Smooth muscle cell of the brain vasculature (primary cell): Measurements from ENCODE around the gene AHI1.

Experiments used
- DNase-seq: peaks from one replicate; pipeline ENCODE4 v3.0.0-alpha.2; 2012; ENCODE audit warnings: low read depth, low spot score

AHI1 gene

GRCh38 chr6:135299256-135299655 lies 198.3 kb downstream of the AHI1 start:
- DNase-seq = peak; percentile 73

- DNase-seq = no peak
Measured at GRCh38 chr6:135298455-135298854, 199.1 kb downstream of the AHI1 start.

GRCh38 chr6:135296715-135297114 lies 200.8 kb downstream of the AHI1 start:
- DNase-seq = no peak

GRCh38 chr6:135295085-135295484 lies 202.5 kb downstream of the AHI1 start:
- DNase-seq = no peak

- no peak for DNase-seq
Measured at GRCh38 chr6:135291288-135292076, 206.1 kb downstream of the AHI1 start.

- no peak for DNase-seq
Measured at GRCh38 chr6:135289816-135290215, 207.7 kb downstream of the AHI1 start.

GRCh38 chr6:135286962-135287538 lies 210.5 kb downstream of the AHI1 start:
- DNase-seq = no peak

GRCh38 chr6:135285165-135285564 lies 212.4 kb downstream of the AHI1 start:
- no peak for DNase-seq

GRCh38 chr6:135283926-135284325 lies 213.6 kb downstream of the AHI1 start:
- no peak for DNase-seq

DNA sequence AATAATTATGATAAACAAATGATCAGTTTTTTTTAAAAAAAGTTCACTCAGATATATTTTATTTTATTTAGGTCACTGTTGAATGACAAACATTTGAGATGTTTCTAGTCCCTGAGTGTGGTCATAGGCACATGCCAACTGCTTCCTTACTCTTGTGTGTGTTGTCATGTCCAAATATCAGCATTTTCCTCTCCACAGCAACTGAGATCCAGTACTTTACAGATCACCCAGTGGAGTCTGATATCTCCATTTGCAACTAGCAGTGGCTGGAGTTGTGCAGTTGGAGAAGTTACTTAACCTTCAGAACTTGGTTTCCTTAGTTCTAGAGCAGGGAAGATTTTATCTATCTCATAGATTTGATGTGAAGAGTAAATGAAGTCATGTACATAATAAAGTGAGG lies 215.1 kb downstream of the AHI1 start:
- no peak for DNase-seq

- no peak for DNase-seq
Measured at GRCh38 chr6:135281964-135282363, 215.6 kb downstream of the AHI1 start.

DNA sequence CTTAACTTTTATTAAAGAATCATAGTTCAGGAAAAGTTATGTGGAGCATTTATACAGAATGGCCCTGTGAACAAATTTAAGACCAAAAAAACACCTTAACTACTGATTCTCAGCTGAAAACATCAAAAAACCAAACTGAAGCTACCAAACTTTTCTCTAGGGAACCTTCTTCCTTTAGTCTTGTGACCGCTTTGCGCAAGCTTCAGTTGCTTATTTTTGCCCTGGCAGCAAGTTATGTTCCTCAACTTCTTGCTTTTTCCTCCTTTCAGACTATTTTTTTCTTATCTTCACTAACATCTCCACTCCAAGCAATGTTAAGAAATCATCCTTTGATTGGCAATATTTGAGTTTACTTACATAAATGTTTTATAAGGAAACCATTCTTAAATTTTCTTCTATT lies 216.3 kb downstream of the AHI1 start:
- DNase-seq = no peak

GRCh38 chr6:135280375-135281136 lies 217.0 kb downstream of the AHI1 start:
- no peak for DNase-seq

GRCh38 chr6:135277422-135277821 lies 220.1 kb downstream of the AHI1 start:
- no peak for DNase-seq

- no peak for DNase-seq
Measured at GRCh38 chr6:135274561-135275293, 222.8 kb downstream of the AHI1 start.

DNA sequence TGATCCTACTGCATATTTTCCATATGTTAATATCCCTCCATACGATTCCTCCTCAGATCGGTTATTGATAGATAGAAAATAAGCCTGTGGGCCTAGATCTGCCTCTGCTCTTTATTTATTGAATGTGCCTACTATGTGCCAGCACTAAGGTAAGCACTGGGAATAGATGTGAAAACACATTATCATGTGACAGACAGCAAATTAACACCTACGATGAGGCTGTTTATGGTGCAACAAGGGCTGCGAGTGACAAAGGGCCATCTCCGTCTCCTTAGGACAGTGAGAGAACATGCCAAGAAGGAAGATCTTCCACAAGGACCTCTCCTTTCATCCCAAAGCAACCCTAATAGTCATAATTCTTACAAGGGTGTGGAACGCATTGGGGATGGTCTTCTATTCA lies 225.9 kb downstream of the AHI1 start:
- DNase-seq = no peak

- DNase-seq = no peak
Measured at GRCh38 chr6:135270676-135271536, 226.6 kb downstream of the AHI1 start.

DNA sequence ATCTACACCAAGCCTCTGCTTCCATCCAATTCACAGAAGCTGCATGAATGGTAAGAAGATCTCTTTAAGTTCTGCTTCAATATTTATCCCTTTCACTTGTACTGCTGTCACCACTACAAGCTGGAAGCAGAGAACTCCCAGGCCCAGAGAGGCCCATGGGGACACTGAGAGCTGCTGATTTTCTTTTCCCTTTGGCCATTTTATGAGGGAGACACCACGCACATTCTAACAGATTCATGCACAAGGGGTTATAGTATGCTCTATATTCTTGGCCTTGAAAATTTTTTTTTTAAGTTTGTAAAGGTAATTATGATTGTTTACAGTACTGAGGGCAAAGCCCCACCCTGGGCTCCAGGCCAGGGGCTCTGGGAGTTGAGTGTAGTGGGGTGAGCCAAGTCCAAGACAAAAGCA lies 228.1 kb downstream of the AHI1 start:
- DNase-seq = no peak

GRCh38 chr6:135268740-135269139 lies 228.8 kb downstream of the AHI1 start:
- no peak for DNase-seq

- no peak for DNase-seq
Measured at GRCh38 chr6:135268263-135268662, 229.3 kb downstream of the AHI1 start.

GRCh38 chr6:135267085-135267484 lies 230.5 kb downstream of the AHI1 start:
- DNase-seq = no peak
